Tibial artery (tissue), 4 donors: Measurements from ENCODE around the gene EDEM2.
"Not testable (repeated sequence)": the region's sequence is repeated elsewhere in the genome, so short reads cannot be mapped to it uniquely, and the experiment has no call there.

Experiments
- DNase-seq, 2 donors: peaks; one replicate each; pipeline ENCODE4 v3.0.0-alpha.2; 2019
- H3K27ac ChIP-seq, 2 donors: fragments of 200-600 bp; sonication (generic) in 1 of 2; 1 replicate in 1 of 2; 2 replicates in 1 of 2; pipeline ENCODE4 v1.5.1; 2018 to 2019; ENCODE audit warnings: mild to moderate bottlenecking in 1 of 2
- H3K27me3 ChIP-seq, 2 donors: fragments of 200-600 bp; sonication (generic) in 1 of 2; one replicate each; pipeline versions ENCODE4 v1.5.1 to v1.6.0; 2016 to 2019
- H3K36me3 ChIP-seq, 3 donors: fragments of 200-600 bp; sonication (generic) in 2 of 3; one replicate each; pipeline ENCODE4 v1.5.1; 2016 to 2019; ENCODE audit warnings: mild to moderate bottlenecking in 2 of 3
- H3K4me1 ChIP-seq, 4 donors: fragments of 200-600 bp; sonication (generic) in 2 of 4; 1 replicate in 3 of 4; 2 replicates in 1 of 4; pipeline ENCODE4 v1.5.1; 2016 to 2019
- H3K4me3 ChIP-seq, 2 donors: fragments of 200-600 bp; sonication (generic) in 1 of 2; 1 replicate in 1 of 2; 2 replicates in 1 of 2; pipeline ENCODE4 v1.5.1; 2018 to 2019; ENCODE audit warnings: mild to moderate bottlenecking in 2 of 2
- H3K9me3 ChIP-seq, 3 donors: fragments of 200-600 bp; sonication (generic) in 1 of 3; one replicate each; pipeline ENCODE4 v1.5.1; 2016 to 2019
- intact Hi-C: fragments of 100-400 bp; cut with DNase I; formaldehyde crosslinking; loops from one replicate; pipeline ENCODE4 v1.15.0; 2023; ENCODE audit warnings: low total_unique reads
- TF ChIP-seq, protein P1 (sequence below), 2 experiments: fragments of 200-600 bp in 1 of 2; fragments of 450-650 bp in 1 of 2; IDR thresholded peaks; one replicate each; pipeline ENCODE4 v1.5.1; 2017 to 2019; ENCODE audit warnings: antibody characterized with exemption in 2 of 2, mild to moderate bottlenecking in 1 of 2, moderate library complexity in 1 of 2

The EDEM2 gene

DNA sequence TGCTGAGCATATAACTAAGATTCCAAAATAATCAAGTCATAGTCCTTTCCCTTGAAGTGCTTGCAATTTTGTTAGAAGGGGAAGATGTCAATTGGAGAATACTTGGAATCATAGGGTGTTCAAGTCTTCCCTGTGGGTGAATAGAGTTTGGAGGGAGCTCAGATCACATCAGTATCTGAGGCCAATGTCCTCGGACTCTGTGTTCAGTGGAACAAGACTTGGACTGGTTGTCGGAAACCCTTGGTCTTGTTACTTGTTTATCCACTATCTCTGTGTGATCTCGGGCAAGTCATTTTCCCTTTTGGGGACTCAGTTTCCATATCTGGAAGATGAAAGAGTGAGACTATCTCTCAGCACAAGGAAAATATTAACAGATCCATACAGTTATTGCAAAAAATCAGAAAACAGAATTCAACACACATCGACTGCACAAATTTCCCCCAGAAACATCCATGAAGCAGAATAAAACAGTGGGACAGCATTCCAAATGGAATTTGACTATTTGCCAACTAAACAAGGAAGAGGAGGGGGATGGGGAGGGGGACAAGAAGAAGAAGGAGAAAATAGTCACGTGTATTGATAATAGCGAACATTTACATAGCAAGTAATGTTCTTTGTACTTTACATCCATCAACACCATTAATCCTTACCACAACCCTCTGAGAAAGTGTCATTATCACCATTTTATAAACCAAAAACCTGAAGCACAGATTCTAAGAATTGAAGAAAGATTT is 3.9 kb upstream of the EDEM2 start:
- H3K9me3 ChIP-seq = no peaks in the 10 kb centered on the region
- no peaks in the 10 kb centered on the region for H3K27me3 ChIP-seq
- no peak overlapping the region for H3K4me3 ChIP-seq
- peaks cover 0 to 17% (median 11%) of the 10 kb centered on the region in 4 donors for H3K4me1 ChIP-seq
- no peaks in the 10 kb centered on the region for H3K36me3 ChIP-seq
- intact Hi-C loops = no loop called here
- TF ChIP-seq, protein P1, sequence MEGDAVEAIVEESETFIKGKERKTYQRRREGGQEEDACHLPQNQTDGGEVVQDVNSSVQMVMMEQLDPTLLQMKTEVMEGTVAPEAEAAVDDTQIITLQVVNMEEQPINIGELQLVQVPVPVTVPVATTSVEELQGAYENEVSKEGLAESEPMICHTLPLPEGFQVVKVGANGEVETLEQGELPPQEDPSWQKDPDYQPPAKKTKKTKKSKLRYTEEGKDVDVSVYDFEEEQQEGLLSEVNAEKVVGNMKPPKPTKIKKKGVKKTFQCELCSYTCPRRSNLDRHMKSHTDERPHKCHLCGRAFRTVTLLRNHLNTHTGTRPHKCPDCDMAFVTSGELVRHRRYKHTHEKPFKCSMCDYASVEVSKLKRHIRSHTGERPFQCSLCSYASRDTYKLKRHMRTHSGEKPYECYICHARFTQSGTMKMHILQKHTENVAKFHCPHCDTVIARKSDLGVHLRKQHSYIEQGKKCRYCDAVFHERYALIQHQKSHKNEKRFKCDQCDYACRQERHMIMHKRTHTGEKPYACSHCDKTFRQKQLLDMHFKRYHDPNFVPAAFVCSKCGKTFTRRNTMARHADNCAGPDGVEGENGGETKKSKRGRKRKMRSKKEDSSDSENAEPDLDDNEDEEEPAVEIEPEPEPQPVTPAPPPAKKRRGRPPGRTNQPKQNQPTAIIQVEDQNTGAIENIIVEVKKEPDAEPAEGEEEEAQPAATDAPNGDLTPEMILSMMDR (IDR thresholded peaks at IDR 0.05) = no peak
- DNase-seq = no peak
- no peak overlapping the region for H3K27ac ChIP-seq

DNA sequence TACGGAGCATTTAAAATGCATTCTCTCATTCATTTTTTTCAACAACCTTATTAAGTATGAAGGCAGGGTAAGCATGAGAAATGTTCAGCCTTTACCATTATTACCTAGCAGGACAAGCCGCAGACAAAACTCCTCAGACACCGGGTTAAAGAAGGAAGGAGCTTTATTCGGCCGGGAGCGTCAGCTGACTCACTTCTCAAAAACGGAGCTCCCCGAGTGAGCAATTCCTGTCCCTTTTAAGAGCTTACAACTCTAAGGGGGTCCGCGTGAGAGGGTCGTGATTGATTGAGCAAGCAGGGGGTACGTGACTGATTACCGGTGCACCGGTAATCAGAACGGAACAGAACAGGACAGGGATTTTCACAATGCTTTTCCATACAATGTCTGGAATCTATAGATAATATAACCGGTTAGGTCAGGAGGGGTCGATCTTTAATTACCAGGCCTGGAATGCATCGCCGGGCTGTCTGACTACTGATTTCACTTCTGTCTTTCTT is 487 bp upstream of the EDEM2 start:
- Histone ChIP-seq H3K27ac (peak overlapping the region; percentile 65 to 74), H3K4me1 (peaks cover 0 to 17% (median 11%) of the 10 kb centered on the region in 4 donors), H3K36me3 (peaks cover 7 to 19% (median 12%) of the 10 kb centered on the region in 3 donors), H3K4me3 (peak overlapping the region; percentile 74 to 93)
- H3K9me3 ChIP-seq, H3K27me3 ChIP-seq, DNase-seq: not testable (repeated sequence)
- intact Hi-C loops = loop anchor here (10.0 kb wide), 2 partner anchors 53 to 127 kb away; partner anchors contain the start of genes MMP24OS and TRPC4AP

DNA sequence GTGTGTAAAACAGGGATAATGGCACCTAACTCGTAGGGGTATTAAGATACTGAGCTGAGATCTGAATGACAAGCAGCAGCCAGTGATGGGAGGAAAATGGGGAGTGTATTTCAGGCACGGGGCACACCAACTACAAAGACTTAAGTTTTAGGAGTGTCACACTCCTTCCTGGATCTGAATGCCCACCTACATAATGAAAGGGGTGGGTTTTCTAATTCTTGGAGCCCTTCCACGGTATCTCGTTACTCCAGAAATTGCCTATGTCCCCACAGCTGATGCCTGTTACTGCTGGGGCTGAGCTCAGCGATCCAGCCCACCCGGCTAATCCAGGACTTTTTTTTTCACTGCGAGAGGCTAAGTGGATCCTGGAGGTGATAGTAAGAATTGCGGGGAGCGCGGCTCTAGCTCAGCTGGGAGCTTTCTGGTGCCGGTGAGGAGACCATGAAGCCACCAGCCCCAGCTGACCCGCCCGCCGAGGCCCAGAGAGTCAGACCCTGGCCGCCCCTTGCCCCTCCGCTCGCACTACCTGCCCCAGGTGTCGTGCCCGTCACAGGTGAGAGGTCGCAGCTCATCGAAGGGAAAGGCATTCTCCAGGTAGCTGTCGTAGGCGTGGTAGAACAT is 727 bp downstream of the EDEM2 start:
- Histone ChIP-seq H3K36me3 (peaks cover 14 to 31% (median 15%) of the 10 kb centered on the region in 3 donors), H3K27me3 (no peaks in the 10 kb centered on the region), H3K4me1 (peaks cover 0 to 17% (median 11%) of the 10 kb centered on the region in 4 donors), H3K9me3 (no peaks in the 10 kb centered on the region), H3K27ac (peak overlapping the region; percentile 65 to 74), H3K4me3 (peak overlapping the region; percentile 74 to 93)
- TF ChIP-seq, protein P1 (IDR thresholded peaks at IDR 0.05) = no peak
- DNase-seq = peak in 1 of 2 donors; percentile 68
- intact Hi-C loops = loop anchor here (10.0 kb wide), 2 partner anchors 52 to 128 kb away; partner anchors contain the start of genes MMP24OS and TRPC4AP

DNA sequence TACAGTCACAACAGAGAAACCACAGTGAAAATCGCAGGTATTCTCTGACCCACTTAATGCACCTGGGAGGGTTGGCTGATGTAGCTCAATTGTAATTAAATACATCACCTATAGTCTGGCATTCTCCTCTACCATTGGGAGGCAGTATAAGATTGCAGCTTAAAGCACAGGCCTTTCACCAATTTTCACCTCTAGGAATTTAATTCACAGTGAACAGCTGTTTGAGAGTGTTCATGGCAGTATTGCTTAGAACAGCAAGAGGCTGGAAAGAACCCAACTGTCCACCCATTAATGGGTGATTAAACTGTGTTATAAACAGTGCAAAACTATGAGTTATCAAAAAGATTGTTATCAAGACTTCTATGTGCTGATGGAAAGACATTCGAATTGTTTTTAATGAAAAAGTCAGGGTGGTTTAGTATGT is 2.0 kb downstream of the EDEM2 start:
- no peaks in the 10 kb centered on the region for H3K27me3 ChIP-seq
- no peak overlapping the region for H3K4me3 ChIP-seq

DNA sequence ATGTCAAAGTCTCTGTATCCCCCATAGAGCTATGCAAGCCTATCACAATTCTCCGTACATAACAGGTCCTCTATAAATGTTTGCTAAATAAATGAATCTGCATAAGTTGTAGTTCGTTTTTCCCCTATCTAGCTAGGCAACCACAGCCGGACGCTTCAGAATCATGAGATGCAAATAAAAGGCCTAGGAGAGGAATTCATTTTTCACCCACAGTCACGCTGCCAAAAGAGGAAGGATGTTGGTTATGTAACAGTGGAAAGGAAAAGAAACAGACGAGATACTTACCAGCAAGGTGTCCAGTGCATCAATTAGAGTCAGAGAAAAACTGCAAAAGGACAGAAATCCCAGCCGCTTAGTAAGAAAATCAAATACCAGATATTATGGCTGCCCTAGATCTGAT is 2.4 kb downstream of the EDEM2 start:
- Histone ChIP-seq H3K36me3 (peaks cover 14 to 44% (median 19%) of the 10 kb centered on the region in 3 donors), H3K27me3 (no peaks in the 10 kb centered on the region), H3K27ac (no peak overlapping the region), H3K9me3 (no peaks in the 10 kb centered on the region), H3K4me1 (peaks cover 0 to 17% (median 11%) of the 10 kb centered on the region in 4 donors), H3K4me3 (no peak overlapping the region)
- TF ChIP-seq, protein P1 (IDR thresholded peaks at IDR 0.05) = no peak
- intact Hi-C loops = loop anchor here (2.0 to 10.0 kb wide), 3 partner anchors 50 to 130 kb away; partner anchors contain the start of genes MMP24OS and TRPC4AP
- DNase-seq = peak in 1 of 2 donors; percentile 36

More for the DNA sequence above, 2.0 kb downstream of the EDEM2 start:
- no peak overlapping the region for H3K27ac ChIP-seq
- H3K4me1 ChIP-seq = peaks cover 0 to 17% (median 11%) of the 10 kb centered on the region in 4 donors
- no peak for DNase-seq
- TF ChIP-seq, protein P1 (IDR thresholded peaks at IDR 0.05) = peak; percentile 14 to 35
- intact Hi-C loops = loop anchor here (2.0 to 10.0 kb wide), 3 partner anchors 50 to 130 kb away; partner anchors contain the start of genes MMP24OS and TRPC4AP
- H3K36me3 ChIP-seq = peaks cover 14 to 39% (median 19%) of the 10 kb centered on the region in 3 donors
- H3K9me3 ChIP-seq = no peaks in the 10 kb centered on the region
